22Rv1 (cell line): ENCODE data around the gene LDB3.

ENCODE experiments used
- CTCF ChIP-seq: fragments of 450-650 bp; IDR thresholded peaks from 2 replicates; pipeline ENCODE4 v1.5.1; 2017; ENCODE audit warnings: mild to moderate bottlenecking
- ZFX ChIP-seq: fragments of 450-650 bp; IDR thresholded peaks from 2 replicates; pipeline ENCODE4 v1.6.1; 2017; ENCODE audit warnings: antibody characterized with exemption, borderline replicate concordance

GRCh38 chr10:86682675-86683074 lies 14.4 kb downstream of the LDB3 start:
- TF ChIP-seq CTCF (no peak), ZFX (no peak)
